SHP77 treated with DMSO at 0.1 percent for 48 hours (cell line): ENCODE results near the gene PPP1R13B.
"Not testable (repeated sequence)": the region's sequence is repeated elsewhere in the genome, so short reads cannot be mapped to it uniquely, and the experiment has no call there.

Source experiments
- DNase-seq: peaks from one replicate; lab custom pipeline; 2025; lab: John Stamatoyannopoulos, UW

Gene PPP1R13B, protein sequence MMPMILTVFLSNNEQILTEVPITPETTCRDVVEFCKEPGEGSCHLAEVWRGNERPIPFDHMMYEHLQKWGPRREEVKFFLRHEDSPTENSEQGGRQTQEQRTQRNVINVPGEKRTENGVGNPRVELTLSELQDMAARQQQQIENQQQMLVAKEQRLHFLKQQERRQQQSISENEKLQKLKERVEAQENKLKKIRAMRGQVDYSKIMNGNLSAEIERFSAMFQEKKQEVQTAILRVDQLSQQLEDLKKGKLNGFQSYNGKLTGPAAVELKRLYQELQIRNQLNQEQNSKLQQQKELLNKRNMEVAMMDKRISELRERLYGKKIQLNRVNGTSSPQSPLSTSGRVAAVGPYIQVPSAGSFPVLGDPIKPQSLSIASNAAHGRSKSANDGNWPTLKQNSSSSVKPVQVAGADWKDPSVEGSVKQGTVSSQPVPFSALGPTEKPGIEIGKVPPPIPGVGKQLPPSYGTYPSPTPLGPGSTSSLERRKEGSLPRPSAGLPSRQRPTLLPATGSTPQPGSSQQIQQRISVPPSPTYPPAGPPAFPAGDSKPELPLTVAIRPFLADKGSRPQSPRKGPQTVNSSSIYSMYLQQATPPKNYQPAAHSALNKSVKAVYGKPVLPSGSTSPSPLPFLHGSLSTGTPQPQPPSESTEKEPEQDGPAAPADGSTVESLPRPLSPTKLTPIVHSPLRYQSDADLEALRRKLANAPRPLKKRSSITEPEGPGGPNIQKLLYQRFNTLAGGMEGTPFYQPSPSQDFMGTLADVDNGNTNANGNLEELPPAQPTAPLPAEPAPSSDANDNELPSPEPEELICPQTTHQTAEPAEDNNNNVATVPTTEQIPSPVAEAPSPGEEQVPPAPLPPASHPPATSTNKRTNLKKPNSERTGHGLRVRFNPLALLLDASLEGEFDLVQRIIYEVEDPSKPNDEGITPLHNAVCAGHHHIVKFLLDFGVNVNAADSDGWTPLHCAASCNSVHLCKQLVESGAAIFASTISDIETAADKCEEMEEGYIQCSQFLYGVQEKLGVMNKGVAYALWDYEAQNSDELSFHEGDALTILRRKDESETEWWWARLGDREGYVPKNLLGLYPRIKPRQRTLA

DNA sequence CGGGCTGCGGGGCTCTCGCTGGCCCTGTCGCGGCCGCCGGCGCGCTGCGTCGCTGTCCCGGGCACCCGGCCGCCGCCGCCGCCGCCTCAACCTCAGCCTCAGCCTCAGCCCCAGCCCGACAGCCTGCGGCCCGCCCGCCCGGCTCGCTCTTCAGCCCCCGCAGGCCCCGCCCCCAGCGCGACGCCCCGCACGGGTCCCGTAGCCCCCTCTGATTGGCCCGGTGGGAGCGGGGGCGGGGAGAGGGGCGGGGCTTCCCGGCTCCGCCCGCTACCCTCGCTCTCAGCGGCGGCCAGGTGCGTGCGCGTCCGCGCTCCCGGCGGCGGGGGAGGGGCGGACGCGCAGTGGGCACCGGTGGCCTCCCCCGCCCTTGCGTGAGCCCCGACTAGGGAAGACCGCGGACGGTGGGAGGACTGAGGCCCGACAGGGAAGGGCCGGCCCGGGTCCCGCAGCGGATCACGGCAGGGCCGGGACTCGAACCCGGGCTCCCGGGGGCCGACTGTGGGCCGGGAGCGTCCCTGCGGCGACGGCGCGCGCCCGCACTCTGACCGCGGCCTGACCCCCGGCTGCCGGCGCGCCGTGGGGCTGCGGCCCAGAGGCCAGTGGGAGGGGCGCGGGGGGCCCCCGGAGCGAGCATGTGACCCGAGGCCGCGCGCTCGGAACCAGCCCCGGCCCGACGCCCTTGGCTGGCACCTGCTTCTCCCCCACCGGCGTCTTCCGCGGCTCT, at the start of gene PPP1R13B:
TSS of gene PPP1R13B (minus strand) at position 125 of the 724 bp plus-strand sequence. CDS start 268 bp downstream, outside the sequence.
- DNase-seq, result peak; percentile 26

DNA sequence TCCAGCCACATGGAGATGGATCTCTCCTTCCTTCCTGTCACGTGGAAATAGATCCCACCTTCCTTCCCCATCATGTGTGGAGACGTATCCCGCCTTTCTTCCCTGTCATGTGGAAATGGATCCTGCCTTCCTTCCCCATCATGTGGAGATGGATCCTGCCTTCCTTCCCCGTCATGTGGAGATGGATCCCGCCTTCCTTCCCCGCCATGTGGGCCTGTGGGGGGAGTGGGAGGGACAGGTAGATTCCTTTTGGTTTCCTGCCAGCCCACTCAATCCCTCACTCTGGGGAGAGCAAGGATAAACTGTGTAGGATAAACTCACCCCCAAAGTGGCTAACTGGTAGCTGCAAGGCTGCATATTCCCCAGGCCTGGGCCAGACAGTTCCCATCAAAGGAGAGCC, 49.2 kb upstream of the PPP1R13B start:
- DNase-seq, result no peak

DNA sequence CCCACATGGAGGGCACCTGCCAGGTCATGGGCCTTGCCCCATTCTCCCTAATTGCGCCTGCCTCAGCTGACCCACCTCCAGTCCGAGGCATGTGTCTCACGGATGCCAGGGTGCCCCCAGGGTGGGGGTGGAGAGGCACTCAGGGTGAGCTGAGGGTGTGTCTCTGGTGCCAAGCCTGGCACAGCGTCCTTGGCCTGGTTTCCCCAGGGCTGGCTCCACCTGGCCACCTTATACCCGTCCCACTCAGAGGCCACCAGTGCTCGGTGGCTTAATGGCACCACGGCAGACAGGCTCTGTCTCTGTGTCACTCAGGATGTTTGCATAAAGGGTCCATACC, 47.3 kb upstream of the PPP1R13B start:
- no peak for DNase-seq

DNA sequence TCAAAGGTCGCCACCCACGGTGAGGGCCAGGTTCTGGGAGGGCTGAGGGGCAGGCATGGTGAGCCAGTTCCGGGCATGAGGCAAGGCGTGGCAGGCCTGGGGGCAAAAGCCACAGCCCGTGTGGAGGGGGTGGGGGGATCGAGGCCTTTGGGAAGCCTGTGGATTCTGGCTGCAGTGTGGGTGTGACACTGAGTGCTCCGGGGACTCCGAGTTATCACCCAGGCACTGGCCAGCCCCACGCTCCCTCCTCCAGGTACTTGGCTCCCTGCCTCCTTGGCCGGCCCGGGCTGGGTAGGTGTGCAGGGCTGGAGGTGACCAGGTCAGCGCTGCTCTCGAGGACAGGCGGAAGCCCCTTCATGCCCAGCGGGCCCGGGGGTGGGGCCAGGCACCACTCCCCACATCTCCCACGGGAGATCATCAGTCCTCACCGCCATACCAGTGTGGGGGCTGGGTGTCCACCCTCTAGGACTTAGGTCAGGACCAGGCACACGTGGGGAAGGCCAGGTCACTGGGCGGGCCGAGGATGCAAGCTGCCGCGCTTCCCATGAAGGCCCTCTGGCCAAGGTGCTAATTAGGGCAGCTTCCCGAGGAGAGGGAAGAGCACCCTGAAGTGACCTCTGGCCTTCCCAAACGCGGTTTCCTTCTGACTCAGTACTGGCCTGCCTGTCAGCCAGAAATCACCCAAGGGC, 46.8 kb upstream of the PPP1R13B start:
- DNase-seq, result no peak

DNA sequence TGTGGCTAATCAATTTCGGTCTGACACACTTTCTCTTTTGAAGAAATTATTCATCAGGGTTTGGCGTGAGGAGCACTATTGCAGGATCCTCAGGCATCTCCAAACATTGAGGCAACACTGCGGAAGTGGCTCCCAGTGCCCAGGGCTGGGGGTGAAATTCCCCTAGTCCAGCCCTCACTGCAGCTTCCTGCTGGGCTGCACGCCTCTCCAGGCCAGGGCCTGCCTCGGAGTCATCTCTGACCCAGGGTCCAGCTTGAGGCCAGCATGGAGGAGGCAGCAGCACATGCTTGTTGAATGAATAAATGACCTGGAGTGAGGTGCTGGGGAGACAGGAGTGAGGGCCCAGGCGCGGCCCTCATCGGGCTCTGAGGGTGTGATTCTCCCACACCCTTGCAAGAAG, 44.9 kb upstream of the PPP1R13B start:
- DNase-seq, result no peak

DNA sequence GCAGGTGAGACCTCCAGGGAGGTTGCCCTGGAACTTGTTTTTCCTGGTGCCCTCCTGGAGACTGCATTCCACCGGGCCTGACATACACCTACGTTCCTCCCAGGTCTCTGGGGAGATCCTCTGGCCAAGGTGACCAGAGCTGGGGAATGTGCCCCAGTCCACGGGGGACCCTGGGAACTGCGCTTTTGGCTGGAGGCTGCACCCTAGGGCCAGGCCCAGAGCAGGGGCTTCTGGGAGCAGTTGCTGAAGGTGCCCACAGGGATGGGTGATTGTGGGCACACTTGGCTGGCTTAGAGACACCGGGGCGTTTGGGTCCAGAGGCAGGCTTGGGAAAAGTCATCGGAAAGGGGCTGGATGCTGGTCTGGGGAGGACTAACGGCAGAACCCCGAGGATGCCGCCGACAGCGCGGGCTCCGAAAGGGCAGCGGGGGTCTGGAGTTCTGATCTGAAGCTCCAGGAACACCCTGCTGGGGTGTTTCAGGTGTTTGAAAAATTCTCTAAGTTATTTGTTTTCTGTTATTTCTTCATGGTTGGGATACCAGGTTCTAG, 44.4 kb upstream of the PPP1R13B start:
- DNase-seq, result no peak

DNA sequence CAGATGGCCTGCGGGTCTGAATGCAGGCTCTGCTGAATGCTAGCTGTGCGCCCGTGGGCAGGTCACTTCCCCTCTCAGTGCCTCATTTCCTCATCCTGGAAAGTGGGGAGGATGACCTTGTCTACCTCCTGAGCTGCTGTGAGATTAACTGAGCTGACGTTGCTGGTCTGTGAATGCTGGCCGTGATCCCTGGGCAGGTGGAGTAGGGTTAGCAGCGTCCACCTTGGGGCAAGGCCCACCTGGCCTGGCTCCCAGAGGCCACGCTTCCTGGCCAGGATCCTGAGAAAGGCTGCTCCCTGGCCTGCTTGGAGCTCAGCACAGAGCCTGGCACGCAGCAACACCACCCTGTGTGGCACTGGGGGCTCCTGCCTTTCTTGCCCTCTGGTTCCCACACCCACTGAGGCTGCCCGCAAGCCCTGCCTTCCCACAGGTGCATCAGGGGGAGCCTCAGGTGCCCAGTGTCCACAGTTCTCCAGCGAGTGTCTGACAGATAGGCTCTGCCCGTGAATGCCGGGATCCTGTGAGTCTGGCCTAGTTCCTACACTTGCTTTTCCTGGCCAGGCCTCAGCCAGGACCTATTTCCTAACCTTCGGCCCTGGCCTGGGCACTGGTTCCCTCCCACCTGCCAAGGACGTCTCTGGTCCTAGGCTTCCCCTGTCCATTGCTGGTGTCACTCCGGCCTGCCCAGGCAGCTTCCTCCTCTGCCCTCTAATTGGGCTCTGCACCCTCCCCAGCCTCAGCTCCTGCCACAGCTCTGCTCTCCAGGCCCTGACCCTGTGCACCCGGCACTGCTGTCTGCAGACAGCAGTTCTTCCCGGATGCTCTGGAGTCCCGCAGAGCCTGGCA, 43.7 kb upstream of the PPP1R13B start:
- DNase-seq, result no peak

DNA sequence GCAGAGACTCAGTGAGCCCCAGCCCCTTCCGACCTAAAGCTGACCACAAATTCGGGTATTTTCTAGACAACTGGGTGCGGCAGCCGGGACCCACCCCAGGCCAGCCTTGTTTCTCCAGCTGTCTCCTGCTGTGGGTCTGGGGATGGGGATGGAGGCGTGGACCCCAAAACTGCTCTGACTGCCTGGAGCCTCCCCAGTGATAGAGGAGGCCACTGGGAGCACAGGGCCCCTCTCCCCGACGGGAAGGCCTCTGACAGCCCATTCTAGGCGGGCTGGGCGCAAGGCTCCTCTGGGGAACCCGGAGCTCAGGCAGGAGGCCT, 42.6 kb upstream of the PPP1R13B start:
- DNase-seq, result no peak

DNA sequence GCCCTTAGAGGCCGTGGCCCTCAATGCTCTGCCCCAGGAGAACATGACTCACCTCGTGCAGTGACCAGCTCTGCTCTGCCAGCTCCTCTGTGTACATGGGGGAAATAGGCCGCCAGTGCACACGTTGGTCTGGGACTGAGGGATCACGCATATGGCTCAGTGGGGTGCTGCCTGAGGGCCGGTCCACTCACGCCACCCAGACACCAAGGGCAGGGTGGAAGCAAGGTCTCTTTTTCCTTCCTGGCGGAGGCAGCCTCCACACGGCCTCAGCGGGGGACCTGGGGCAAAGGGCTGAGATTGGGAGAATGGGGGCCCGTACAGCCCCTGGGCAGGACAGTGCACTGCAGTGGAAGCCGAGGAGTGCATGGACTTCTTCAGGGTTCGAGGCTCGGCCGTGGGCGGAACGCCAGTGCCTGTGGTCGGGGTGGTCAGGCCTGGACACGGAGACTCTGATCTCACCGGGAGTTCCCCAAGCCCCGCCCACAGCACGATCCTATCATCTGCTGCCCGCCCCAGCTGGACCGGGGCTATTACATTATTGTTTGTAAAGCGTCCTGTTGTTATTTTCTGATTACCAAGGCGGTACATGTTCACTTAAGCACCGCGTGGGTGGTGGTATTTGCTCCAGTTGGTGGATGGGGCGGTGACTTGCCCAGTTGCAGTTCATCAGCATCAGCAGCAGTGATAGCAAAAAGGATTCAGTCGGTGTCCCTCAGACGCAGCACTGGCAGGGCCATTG, 42.1 kb upstream of the PPP1R13B start:
- DNase-seq, result no peak

DNA sequence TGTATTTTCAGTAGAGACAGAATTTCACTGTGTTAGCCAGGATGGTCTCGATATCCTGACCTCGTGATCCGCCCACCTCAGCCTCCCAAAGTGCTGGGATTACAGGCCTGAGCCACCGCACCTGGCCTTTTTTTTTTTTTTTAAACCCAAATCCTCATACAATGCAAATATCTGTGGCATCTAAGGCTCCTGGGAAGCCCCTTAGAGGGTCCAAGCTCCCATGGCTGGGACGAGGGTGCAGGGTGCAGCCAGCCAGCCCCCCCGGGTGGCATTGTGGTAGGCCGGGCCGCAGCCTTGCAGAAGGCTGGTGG, 41.6 kb upstream of the PPP1R13B start:
- DNase-seq, result not testable (repeated sequence)

DNA sequence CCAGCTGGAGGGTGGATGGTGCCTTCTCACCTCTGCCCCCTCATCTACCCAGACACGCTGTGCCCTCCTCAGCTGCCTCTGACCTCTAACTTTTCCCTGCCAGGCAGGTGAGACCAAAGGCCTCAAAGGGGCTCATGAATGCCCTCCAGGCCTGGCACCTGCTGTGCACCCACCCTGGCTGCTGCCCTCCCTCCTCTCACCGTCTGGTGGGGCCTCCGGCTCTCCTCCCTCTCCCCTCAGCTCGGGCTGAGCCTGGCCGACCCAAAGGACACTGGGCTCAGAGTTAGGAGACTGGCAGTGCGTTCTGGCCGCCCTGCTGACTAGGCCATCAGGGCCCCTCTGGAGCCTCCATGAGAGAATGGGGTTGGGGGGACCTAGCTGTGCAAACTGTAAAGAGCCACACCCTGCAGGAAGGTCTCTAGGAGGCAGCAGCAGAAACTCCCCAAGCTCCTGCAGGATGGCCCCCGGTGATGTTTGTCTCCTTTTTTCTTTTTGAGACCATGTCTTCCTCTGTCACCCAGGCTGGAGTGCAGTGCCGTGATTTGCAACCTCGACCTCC, 40.3 kb upstream of the PPP1R13B start:
- no peak for DNase-seq

DNA sequence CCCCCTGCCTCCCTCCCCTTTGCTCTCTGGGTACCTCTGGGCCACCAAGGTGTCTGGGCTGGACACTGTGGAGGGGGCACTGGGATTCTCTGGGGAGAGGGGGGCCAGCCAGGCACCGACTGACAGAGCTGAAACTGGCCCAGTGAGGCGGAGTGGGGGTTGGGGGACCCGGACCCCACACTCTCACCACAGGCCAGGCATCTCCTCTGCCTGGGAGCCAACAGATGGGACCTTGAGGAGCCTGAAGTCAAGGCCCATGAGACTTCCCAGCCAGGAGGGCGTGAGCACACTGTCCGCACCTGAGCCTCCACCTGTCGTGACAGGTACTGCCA, 39.8 kb upstream of the PPP1R13B start:
- DNase-seq, result no peak

DNA sequence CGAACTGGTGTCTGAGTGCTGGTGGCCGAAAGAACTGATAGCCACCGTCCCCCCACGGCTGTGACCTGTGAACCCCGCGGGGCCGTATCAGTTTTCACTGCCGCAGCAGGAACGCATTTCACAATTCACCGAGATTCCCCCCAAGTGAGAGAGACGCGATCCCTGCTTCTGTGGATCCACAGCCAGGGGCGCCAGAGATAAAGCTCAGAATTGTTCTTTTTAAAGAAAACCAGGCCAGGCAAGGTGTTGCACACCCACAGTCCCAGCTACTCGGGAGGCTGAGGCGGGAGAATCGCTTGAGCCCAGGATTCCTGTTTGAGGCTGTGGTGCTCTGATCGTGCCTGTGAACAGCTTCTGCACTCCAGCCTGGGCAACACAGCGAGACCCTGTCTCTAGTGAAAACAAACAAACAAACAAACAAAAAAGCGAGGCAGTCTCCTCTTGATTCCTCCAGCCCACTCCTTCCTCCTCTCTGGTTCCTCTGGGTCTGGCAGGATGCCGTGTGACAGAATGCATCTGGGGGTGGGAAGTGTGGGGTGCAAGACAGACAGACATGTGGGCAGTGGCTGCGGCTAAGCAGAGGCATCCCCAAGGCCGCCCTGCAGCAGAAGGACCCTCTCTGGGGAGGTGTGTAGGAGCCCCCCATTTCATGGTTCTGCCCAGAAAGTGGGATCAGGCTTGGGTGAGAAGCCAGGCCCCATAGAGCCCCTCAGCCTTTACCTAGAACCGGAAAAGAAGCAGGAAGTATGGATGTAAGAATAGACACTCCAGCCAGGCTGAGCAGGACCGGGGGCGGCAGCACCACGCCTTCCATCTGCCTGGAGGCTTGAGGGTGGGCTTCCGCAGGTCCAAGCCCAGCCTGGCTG, 39.2 kb upstream of the PPP1R13B start:
- no peak for DNase-seq

DNA sequence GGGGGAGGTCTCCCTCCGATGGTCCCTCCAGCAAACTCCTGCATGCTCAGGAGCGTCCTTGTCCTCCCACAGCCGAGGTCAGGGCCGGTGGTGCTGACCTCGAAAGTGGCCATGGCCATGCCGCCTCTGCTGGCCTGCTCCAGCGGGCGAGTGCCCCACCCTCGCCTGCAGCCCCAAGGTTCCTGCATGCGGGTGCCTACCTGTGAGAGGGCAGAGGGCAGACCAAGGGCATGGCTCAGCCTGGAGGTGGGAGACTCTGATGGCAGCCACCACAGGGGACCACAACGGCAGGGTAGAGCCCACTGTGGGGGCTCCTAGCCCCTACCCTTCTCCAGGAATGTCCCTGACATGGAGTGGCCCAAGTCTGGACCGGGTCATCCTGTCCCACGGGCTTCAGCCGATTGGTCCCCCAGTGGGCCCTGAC, 38.1 kb upstream of the PPP1R13B start:
- DNase-seq, result no peak

DNA sequence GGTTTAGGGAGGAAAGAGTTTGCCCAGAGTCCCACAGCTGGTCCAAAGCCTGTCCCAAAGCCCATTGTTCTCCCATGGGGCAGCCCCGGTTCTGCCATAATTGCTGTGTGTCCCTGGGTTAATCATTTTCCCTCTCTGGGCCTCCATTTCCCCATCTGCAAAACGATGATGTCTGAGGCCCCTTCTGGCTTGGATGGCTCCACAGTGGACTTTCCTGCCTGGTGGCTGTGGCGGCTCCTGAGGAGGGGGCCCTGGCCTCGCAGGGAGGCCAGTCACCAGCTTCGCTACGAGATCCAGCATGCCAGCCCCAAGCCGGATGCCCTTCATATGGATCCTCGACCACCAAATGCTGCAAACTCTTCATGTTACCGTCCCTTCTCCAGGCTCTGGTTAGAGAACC, 37.5 kb upstream of the PPP1R13B start:
- no peak for DNase-seq

DNA sequence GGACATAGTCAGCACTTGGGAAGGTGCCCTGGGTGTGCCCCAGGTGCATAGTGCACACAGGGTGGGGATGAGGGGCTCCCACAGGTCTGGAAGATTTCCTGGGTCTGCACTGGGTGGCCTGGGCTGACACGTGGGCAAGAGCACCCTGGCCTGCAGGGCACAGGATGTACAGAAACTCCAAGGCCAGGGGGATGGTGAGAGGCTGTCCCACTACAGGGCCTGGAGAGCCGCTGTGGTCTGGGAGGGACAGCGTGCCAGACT, 35.8 kb upstream of the PPP1R13B start:
- DNase-seq, result no peak

DNA sequence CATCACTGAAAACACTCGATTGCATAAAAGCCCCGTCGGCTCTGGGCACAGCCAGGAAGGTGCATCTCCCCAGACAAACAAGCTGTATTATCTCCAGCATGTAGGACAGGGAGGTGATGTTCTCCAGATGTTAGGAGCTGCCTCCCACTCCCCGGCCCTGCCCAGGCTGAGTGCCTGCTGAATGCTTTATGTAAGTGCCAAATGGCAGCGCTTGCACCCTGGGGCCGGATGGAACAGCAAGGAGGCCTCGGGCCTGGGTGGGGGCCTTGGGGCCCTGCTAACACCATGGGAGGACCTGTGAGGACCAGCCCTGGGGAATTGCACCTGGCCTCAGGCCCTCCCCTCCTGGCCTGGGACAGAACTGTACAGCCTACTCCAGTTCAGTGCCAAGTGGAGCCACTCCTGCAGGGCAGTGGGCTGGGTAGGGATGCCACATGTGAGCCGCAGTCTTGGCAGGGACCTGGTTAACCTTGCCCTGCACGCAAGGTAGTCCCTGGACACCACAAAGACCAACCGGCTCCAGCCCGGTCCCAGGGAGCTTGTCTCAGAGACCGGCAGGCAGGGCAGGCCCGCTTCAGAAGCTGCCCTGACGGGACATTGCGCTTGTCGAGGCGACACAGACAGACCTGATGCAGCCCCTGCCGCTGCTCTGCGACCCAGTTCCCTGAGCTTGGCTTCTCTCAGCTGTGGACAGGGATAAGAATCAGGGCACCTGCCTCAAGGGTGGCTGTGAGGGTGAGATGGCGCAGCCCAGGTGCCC, 35.3 kb upstream of the PPP1R13B start:
- DNase-seq, result no peak
